CD4-positive, alpha-beta T cell treated with Interleukin-17A for 4 hours (primary cell): ENCODE data around the gene SDC1.

Experiments used
- DNase-seq: peaks from one replicate; pipeline ENCODE4 v3.0.0-alpha.2; 2020; ENCODE audit warnings: mixed read lengths

Gene SDC1

GRCh38 chr2:20227894-20228505 is 3.1 kb upstream of the SDC1 start:
- DNase-seq = no peak

DNA sequence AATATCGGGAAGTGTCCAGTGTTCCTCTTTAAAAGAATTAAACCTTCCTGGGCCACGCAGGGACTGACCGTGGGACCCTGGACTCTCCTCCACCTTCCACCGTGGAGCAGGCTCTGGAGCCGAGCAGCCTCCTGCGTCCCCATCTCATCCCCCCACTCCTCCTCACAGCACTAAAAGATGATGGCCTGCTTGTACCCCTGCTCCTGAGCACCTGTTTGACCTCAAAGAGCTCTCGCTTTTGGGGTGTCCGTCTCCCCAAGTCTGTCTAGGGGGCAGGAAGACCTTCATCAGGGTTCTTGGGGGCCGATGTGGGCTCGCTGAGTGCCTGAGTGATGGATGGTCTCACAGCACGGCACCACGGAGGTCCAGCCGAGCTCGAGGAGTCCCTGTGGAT is 1.2 kb upstream of the SDC1 start:
- DNase-seq = no peak

DNA sequence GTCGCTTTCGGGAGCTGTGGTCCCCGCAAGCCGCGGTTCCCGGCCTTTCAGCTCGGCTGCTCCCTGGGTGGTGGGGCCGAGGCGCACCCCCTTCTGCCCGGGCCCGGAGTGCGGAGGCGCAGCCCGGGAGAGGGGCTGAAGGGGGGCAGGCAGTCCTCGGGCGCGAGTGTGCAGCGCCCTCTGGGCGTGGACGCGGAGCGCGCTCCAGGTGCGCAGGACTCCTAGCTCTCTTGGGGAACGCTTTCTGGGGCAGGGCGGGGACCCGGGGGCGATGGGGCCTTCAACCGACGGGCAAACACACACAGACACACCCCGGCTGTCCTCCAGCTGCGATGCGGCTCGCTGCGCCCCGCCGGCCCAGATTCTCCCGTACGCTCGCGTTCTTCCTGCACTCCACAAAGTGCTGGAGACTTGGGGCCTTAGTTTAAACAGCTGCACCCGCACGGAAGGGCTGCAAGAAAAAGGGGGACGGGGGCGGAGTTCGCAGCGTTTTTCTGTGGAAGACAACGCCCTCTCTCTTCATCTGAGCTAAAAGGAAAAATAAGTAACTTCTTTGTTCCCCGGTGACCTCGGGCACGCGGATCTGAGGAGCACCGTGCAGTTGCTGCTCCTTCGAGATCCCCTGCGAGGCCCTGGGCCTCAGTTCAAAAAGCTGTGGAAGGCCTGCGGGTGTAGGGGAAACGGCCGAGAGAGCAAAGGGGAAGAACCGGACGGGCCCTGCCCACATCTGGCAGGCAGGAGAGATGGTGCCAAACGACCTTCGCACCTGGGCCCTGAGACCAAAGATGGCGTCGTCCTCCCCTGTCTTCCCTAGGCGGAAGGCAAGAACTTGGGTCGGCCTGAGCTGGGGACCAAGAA is 593 bp upstream of the SDC1 start:
- DNase-seq = peak; percentile 10

DNA sequence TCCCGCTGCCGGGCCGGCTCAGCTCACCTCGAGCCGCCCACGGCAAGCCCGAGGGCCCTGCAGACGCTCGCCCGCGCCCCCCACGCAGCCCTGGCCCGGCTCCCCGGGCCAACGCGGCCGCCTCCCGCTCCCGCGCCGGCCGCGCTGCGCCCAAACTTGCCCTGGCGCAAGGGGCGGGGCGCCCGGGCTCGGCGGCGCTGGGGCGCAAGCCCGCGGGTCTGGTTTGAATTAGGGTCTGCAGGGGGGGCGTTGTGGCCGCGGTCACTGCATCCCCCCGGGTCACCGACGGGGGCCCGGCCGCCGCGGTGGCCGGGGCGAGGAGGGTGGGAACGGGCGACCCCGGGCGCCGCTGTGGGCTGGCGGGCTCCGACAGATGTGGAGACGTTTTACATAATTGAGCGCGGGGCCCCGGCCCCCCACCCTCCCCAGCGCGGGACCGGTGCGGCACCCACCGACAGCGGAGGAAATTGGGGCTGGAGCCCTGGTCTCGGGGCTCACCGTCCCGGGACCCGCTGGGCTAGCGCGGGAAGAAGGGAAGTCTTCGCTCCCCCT is 690 bp downstream of the SDC1 start:
- DNase-seq = no peak

- no peak for DNase-seq
Observed at GRCh38 chr2:20223407-20224163, 1.3 kb downstream of the SDC1 start.

- no peak for DNase-seq
Observed at GRCh38 chr2:20222769-20223406, 2.0 kb downstream of the SDC1 start.

GRCh38 chr2:20222014-20222768 is 2.7 kb downstream of the SDC1 start:
- no peak for DNase-seq

GRCh38 chr2:20221555-20221973 is 3.4 kb downstream of the SDC1 start:
- no peak for DNase-seq

DNA sequence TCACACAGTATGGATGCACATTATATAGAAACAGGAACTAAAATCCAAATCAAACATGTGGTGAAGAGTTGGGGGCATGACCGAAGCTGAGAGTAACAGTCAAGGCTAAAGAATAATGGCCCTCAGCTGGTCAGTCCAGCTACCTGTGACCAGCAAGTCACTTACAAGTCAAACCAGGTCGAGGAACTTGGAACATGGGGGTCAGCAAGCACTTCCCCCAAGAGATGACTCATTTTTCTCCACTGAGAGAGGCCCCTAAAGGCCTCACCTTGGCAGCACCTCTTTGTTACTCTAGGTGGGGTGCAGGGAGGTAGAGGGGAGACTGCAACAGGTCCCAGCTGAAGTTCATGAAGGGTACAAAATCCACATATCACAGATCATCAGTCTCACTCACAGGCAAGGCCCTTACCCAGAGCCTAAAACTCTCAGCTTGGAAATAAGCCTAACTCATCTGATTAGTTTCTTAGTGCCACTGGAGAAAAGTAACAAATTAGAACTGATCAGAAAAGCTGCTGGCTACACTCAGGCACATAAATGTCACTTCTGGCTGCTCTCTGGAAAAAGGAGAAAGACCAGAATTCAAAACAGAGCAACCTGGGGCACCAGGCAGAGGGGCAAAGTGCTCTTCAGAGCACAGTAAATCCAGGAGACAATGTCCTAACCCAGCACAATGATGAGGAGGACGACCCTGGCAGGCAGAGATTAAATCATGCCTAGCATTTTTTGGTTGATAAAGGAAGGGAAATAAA is 4.0 kb downstream of the SDC1 start:
- no peak for DNase-seq

- DNase-seq = no peak
Observed at GRCh38 chr2:20219763-20220380, 5.1 kb downstream of the SDC1 start.

- no peak for DNase-seq
Observed at GRCh38 chr2:20218331-20219320, 6.3 kb downstream of the SDC1 start.

DNA sequence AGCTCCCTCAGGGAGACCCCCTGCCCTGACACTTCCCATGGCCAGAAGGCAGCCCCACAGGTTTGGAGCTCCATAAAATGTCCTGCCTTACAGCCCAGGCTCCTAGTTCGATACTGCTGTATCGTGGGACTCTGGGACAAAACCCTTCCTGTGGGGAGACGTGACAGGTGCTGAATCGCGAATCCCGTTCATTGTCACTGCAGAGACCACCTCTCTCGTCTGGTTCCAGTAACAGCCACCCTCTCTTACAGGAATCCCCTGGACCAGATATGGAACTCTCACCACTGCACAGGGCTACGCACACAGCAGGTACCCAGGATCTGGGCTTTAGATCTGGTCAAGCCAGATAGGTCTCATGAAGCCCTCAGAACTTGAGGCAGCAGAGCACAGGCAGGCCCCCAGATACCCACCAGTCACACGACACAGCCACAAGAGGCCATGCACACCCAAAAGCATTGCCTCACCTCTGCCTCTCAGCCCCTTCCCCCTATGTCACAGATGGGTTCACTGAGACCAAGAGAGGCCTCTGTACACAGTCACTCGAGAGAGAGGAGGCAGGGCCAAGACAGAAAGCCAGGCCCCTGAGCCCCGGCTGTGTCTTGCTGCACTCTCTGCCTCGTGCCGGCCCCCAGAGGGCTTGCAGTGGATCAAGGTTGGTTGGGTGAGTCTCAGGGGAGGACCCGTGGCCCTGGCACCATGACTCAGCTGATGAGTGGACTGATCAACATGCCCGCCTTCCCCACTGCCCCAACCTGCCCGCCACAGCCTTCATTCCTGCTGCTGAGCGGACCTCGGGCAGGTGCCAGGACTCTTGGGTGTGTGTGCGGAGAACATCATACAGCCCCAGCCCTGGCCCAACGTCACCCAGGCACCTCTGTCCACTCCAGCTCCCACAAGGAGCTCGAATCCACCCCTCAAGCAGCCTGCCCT is 7.6 kb downstream of the SDC1 start:
- DNase-seq = no peak

DNA sequence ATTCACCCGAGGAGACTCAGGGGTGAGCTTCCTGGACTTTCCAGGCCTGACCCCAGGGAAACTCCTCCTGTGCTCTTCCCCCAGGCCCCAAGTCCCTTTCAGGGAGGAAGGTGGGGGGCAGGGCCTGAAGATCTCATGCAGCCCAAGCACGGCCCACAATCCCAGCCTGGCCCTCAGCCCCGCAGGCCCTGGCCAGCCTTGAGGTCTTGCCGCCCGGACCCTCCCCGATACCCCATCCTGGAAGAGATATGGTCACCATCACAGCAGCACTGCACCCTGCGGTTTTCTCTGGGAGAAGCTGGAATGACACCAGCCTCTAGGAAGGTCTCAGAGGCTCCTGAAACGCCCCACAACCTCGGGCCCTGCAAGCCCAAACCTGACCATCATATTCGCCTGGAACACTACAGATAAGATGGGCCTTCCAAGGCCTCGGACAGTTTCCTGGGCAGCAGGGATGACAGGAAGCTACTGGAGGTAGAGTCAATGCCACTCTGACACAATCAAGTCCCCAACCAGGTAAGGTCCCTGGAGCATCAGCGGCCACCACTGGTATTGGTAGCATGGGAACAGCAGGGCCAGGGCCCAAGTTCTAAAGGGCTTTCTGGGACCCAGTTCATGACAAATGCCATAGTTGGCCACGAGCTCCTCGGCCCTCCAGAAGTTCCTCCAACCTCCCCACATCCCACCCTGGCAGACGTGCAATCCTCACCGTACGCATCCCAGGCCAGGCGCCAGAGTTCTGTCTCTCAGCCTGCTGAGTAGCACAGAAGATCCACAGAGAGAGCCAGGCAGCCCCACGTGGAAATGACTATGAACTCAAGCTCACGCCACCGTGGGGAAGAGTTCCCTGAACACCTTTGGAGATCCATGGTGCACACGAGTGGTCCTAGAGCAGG is 8.6 kb downstream of the SDC1 start:
- DNase-seq = no peak

- no peak for DNase-seq
Observed at GRCh38 chr2:20215183-20216040, 9.5 kb downstream of the SDC1 start.

GRCh38 chr2:20214566-20215182 is 10.3 kb downstream of the SDC1 start:
- no peak for DNase-seq
